Left kidney (tissue), 2 donors: ENCODE measurements around the gene RAX2. TPM values are rescaled to one million over a fixed set of nuclear protein-coding genes. Genes with fewer than 3 reads are reported as not detected.
"Not testable (repeated sequence)": the region's sequence is repeated elsewhere in the genome, so short reads cannot be mapped to it uniquely, and the experiment has no call there.

Source experiments
- DNase-seq: peaks from one replicate; pipeline ENCODE4 v3.0.0-alpha.2; 2013
- polyA plus RNA-seq: library from polyadenylated mRNA; unstranded; fragments of 120-200 nt; gene quantifications from one replicate; pipeline ENCODE4 v1.2.1, GENCODE V29; 2013; ENCODE audit not compliant: insufficient read length

The RAX2 gene
- polyA plus RNA-seq, 1 donor, result not detected

DNA sequence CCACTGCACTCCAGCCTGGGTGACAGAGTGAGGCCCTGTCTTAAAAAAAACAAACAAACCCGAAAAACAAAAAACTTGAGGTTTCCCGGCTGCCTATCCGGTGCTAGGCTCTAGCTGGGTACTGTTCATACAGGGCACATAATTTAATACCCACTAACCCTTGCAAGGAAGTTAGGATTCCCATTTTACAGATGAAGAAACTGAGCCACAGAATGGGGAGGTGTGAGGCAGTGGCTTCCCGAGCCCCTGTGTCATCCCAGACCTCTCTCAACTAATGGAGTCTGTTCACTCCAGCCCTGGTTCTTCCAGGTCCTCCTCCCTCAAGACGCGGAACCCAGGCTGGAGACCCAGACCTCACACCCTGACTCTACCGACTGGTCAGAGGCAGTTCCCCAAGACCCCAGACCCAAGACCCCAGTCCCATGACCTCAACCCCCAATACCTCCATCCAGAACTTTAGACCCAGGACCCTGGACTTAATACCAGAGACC is 11.1 kb downstream of the RAX2 start:
- no peak for DNase-seq

DNA sequence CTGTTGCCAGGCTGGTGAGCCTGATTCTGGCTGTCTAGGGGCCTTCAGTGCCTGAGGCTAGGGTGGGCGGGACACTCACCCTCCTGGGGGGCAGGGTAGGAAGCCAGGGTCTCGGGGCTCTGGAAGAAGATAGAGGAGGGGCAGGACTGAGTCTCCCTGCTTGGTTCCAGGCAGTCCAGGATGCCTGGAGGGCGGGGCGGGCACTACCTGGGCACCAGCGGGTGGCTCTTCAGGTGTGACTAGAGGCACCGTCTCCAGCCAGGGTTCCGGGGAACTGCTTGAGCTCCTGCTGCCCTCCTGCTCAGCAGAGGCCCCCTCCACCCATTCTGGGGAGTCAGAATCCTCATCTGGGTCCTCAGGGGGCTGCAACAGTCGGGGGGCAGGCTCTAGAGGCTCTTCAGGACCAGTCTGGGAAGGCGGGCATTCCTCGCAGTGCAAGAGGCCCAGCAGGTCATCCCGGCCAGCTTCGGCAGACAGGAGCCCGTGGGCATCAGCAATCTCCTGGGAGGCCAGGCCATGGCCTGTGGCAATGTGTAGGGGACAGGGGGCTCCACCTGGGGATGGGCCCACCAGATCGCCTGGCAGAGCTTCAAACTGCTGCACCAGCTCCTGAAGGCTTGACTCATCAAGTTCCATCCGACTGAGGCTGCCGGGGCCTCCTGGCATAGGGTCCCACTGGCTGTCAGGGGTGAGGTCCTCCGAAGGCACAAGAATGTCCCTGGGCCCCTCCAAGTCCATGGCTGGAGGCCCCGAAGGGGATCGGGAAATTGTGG is 12.4 kb downstream of the RAX2 start:
- DNase-seq, result no peak

DNA sequence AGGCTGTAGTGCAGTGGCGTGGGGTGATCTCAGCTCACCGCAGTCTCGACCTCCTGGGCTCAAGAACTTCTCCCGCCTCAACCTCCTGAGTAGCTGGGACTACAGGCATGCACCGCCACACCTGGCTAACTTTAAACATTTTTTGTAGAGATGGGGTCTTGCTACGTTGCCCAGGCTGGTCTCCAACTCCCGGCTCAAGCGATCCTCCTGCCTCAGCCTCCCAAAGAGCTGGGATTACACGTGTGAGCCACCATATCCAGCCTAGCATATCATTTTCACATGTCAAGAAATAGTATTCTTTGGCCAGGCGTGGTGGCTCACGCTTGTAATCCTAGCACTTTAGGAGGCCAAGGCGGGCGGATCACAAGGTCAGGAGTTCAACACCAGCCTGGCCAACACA is 13.7 kb downstream of the RAX2 start:
- not testable (repeated sequence) for DNase-seq

DNA sequence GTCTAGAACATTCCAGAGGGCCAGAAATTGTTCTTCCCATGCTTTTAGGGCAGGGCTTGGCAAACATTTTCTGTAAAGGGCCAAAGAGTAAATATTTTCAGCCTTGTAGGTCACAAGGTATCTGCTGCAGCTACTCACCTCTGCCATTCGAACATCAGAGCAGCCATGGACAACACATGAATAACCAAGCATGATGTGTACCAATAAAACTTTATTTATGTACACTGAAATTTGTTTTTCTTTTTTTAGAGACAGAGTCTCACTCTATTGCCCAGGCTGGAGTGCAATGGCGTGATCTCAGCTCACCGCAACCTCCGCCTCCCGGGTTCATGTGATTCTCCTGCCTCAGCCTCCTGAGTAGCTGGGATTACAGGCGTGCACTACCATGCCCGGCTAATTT is 14.3 kb downstream of the RAX2 start:
- DNase-seq, result not testable (repeated sequence)

DNA sequence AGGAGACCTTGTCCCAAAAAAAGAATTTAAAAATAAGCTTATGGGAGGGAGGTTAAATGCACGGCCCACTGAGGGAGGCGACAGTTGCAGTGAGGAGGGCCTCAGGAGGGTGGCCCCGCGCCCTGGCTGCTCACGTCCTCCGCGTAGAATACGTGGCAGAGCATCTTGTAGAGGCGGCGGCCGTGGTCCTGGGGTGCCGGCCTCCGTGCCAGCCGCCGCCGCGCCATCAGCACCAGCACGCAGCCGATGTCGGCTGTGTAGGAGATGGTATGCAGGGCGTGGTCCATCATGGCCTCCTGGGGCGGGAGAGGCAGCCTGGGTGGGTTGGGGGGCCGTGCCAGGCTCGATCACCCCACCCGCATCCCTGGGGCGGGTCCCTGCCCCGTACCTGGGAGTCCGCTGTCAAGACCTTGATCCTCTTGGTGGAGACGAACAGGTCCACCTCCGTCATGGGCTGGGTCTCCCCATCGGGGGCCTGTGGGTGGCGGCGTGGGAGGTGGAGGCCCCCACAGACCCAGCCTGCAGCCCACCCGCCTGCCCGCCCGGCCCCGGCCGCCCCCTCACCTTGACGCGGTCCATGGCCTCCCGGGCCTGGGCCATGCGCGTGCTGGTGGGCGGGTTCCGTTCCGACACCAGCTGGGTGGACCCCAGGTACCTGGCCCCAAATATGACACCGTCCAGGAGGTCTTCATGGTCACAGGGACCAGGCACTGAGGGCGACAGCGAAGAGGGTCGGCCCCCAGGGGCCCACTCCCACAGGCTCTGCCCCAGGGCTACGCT is 18.2 kb downstream of the RAX2 start:
- no peak for DNase-seq

DNA sequence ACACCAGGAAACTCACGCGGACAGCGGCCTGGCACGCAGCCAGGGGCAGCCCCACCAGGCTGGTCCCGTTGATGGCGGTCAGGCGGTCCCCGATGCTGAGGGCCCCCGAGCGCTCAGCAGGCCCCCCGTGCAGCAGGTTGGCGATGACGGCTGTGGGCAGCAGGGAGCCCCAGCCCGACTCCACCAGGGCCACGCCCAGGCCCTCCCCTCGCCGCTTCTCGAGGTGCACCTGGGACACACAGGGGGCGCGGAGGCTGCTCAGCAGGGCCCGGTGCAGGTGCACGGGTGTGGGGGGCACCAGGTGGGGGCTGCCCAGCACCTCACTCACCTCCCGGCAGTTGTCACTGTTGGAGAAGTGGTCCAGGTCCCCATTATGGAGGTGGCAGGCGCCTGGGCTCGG is 19.5 kb downstream of the RAX2 start:
- no peak for DNase-seq

DNA sequence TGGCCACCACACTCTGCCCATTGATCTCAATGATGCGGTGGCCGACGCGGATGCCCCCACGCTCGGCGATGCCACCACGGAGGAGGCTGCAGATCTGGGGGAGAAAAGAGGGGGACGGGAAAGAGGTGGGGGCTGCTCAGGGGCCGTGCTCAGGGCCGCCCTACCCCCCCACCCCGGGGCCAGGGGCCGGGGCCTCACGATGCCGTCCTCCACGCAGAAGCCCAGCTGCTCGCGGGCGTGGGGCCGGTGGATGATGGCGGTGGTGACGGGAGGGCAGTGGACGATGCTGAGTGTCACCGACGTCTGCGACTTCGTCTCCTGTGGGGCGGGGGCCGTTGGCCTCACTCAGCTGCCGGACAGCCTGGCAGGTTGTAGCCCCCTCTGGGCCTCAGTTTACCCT is 20.8 kb downstream of the RAX2 start:
- no peak for DNase-seq

DNA sequence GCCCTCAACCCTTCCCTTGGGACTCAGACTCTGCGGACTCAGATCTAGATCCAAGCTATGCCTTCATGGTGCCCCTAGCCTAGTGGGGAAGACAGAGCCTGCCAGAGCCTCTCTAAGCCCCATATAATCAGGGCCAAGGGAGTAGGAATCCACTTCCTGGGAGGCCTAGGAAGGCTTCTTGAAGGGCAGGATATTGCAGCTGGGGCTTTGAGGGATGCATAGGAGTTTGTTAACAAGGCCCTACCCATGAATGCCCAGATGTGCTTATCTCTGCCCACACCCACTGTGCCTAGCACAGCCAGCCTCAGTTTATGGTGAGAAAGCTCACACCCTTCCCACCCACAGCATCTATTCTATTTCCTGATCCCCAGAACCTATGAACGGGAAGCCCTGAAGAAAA is 21.8 kb downstream of the RAX2 start:
- DNase-seq, result no peak

DNA sequence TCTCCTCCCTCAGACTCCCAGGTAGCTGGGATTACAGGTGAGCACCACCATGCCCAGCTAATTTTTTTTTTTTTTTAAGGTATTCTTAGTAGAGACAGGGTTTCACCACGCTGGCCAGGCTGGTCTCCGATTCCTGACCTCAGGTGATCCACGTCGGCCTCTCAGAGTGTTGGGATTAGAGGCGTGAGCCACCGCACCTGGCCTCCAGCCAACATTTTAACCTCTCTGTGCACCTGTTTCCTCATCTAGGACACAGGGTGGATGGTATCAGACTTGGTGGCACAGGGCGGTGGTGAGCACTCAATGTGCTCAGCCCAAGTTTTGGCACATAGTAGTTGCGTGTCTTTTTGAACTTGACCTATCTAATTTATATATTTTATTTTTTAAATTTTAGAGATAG is 23.1 kb downstream of the RAX2 start:
- no peak for DNase-seq

DNA sequence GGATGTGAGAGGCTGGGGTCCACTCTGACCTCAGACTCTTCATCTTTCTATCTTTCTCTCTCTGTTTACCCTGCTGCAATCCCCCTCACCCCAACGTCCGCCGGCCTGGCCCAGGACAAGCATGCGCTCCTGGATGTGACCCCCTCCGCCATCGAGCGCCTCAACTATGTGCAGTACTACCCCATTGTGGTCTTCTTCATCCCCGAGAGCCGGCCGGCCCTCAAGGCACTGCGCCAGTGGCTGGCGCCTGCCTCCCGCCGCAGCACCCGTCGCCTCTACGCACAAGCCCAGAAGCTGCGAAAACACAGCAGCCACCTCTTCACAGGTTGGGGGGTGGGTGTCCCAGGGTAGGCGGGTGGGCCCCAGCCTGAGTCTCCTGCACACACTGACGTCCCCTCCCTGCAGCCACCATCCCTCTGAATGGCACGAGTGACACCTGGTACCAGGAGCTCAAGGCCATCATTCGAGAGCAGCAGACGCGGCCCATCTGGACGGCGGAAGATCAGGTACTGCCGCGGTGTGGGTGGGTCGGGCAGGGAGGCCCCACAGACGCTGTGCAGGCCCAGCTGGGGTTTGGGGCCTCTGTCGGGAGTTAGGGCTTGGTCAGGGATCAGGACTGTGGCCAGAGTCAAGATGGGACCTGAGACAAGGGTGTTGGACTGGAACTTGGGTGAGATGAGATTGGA is 25.5 kb downstream of the RAX2 start:
- DNase-seq, result no peak

DNA sequence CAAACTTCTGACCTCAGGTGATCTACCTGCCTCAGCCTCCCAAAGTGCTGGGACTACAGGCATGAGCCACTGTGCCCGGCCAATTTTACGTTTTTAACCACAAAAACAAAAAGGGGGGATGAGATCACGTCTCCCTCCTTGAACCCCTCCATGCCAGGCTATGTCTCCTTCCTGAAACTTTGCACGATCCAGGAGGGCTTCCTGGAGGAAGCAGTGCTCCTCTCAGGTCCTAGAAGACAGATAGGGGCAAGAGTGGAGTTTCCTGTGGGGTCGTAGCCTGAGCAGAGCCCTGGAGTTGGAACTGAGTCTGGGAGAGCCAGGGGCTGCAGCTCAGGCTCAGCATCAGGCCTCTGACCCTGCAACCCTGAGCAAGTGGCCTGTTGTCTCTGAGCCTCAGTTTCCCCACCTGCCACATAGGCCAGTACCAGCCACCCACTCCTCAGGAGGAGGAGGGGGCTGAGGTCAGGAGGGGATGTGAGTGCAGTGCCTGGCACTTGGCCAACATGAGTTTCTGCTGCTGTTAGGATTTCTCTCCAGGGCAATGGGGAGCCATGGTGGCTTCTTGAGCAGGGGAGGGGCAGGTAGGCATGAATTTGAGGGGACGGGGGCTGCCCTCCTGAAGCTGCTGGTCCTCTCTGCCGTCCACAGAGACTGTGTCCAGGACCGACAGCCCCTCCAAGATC is 26.5 kb downstream of the RAX2 start:
- DNase-seq, result no peak

DNA sequence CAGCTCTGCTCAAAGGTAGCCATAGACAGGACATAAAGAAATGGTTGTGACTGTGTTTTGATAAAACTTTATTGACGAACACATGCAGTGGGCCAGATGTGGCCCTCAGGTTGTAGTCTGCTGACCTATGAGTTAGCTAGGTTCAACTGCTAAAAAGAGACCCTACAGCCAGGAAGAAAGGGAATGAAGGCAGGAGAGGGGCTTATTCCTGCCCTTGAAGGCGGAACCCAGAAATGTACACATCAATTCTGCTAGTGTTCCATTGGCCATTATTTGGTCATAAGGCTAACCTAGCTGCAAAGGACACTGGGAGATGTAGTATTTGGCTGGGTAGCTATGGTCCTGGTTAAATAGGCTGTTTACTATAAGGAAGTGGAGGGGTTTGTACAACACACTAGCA is 28.5 kb downstream of the RAX2 start:
- DNase-seq, result no peak

DNA sequence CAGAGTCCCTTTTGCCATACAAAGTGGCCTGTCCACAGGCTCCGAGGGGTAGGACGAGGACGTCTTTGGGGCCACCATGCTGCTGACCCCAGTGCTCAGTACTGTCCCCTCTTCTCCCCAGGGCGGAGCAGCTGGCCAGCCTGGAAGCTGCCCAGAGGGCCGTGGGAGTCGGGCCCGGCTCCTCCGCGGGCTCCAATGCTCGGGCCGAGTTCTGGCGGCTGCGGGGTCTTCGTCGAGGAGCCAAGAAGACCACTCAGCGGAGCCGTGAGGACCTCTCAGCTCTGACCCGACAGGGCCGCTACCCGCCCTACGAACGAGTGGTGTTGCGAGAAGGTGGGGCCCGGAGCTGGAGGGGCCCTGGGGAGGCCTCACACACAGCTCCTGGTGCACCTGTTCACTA is 31.6 kb downstream of the RAX2 start:
- DNase-seq, result no peak

DNA sequence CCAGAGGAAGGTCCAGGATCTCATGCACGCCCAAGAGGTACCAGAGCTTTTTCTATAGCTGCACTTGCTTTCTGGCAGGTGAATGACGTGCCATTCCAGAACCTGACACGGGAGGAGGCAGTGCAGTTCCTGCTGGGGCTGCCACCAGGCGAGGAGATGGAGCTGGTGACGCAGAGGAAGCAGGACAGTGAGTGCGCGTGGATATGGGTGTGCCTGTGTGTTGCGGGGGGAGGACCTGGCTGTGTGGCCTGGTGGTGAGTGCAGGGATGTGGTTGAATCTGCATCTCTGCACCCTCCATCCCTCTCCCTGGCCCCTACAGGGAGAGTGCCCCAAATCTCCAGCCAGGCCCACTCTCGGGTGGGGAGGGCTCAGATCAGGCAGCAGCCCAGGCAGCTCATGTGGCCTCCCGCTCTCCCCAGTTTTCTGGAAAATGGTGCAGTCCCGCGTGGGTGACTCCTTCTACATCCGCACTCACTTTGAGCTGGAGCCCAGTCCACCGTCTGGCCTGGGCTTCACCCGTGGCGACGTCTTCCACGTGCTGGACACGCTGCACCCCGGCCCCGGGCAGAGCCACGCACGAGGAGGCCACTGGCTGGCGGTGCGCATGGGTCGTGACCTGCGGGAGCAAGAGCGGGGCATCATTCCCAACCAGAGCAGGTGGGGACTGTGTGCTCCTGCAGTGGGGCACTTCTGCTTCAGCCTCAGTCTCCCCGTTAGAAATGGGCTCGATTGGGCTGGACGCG is 33.4 kb downstream of the RAX2 start:
- DNase-seq, result no peak

DNA sequence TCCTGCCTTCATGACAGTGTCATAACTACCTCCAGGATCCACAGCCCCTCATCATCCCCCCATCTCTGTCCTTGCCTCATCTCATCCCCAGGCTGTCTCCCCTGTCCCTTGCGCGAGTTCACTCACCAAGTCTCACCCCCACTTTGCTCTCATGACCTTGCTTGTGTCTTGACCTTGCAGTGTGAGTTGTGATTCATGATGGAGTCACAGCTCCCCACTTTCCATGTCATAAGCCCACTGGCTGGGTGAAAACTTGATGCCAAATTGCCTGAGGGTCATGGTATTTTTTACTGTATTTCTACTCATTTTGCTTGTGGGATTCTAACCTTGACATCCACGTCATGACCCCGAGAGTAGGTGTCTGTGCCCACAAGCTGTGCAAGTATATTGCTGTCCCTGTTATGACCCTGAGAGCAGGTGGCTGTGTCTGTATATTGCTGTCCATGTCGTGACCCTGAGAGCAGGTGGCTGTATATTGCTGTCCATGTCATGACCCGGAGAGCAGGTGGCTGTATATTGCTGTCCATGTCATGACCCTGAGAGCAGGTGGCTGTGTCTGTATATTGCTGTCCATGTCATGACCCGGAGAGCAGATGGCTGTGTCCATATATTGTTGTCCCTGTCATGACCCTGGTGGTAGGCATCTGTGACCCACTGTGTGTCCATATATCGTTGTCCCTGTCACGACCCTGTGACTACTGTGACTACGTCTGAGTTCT is 34.4 kb downstream of the RAX2 start:
- DNase-seq, result no peak

DNA sequence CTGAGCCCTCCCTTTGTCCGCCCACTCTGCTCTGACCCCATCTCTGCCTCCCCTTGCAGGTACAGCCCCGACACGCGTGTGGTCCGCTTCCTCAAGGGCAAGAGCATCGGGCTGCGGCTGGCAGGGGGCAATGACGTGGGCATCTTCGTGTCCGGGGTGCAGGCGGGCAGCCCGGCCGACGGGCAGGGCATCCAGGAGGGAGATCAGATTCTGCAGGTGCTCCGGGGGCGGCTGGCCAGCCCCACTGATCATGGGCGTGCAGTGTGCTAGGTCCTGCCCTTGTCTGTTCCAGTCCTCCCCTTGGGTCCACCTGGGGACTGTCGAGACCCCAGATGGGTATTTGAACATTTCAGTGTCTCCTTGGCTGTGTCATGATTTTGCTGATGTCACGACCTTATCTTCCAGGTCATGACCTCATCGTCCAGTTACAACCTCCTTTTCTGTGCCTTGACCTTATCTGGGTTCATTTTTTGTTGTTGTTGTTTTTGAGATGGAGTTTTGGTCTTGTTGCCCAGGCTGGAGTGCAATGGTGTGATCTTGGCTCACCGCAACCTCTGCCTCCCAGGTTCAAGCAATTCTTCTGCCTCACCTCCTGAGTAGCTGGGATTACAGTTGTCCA is 35.8 kb downstream of the RAX2 start:
- no peak for DNase-seq

DNA sequence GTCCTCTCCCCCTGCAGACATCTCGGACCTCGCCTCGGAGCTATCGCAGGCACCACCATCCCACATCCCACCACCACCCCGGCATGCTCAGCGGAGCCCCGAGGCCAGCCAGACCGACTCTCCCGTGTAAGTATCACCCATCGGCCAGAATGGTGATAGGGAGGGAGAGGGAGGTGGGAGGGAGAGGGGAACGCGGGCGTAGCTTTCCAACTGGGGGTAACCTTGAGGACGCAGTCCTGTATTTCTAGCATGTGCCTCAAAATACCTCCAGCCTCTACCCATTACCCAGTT is 37.8 kb downstream of the RAX2 start:
- DNase-seq, result no peak

DNA sequence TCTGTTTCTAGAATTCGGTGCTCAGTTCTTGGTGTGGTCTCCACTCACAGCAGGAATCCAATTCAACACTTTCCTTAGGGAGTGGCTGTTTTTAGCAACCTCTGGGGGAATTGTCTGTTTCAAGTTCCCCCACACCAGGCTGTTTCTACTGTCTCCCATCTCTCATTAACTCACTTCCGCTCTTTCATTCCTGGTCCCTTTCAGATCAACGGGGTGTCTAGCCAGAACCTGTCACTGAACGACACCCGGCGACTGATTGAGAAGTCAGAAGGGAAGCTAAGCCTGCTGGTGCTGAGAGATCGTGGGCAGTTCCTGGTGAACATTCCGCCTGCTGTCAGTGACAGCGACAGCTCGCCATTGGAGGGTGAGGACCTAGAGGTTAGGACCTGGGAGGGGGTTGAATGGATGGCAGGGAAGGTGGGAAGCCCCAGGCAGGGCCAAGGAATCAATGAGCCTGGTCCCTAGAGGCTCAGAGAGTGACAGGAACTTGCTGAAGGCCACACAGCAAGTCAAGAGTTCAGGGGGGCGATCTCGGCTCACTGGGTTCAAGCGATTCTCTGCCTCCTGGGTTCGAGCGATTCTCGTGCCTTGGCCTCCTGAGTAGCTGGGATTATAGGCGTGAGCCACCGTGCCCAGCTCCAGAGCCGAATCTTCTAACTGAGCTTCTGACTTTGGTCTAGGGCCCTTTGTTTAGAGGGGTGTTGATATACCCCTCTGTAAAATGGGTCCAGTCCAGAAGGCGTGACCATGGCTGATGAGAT is 38.3 kb downstream of the RAX2 start:
- no peak for DNase-seq

DNA sequence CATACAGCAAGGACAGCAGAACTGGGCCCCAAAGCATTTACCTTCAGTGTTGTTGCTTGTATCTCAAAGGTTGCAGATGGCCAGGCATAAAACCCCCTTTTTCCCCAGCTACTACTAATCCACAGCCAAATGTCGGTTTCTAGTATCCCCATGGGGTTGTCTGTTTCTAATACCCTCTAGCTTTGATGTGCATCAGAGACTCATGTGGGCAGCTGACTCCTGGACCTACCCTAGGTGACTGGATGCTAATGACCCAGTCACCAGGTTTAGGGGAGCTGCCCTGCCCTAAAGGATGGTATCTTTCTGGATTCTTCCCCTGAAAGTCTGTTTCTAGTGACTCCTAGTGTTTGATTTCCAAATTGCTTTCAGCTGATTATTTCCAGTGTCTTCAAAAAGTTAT is 39.9 kb downstream of the RAX2 start:
- DNase-seq, result no peak

DNA sequence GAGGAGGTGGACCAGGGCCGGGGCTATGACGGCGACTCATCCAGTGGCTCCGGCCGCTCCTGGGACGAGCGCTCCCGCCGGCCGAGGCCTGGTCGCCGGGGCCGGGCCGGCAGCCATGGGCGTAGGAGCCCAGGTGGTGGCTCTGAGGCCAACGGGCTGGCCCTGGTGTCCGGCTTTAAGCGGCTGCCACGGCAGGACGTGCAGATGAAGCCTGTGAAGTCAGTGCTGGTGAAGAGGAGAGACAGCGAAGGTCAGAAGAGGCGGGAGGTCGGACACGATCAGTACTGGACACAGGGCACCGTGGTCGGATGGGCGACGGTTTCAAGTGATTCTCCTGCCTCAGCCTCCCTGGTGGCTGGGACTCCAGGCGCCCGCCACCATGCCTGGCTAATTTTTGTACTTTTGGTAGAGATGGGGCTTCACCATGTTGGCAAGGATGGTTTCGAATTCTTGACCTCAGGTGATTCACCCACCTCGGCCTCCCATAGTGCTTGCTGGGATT is 41.5 kb downstream of the RAX2 start:
- no peak for DNase-seq
